B cell (primary cell): ENCODE measurements around the gene MUTYH. TPM values are rescaled to one million over a fixed set of nuclear protein-coding genes. Genes with fewer than 3 reads are reported as not detected.
"Not testable (repeated sequence)": the region's sequence is repeated elsewhere in the genome, so short reads cannot be mapped to it uniquely, and the experiment has no call there.

Source experiments
- ATAC-seq: fragments of 200-7000 bp; cut with Tn5 transposase; one replicate; pipeline ENCODE4 v1.10.0; 2021; ENCODE audit warnings: low read depth, mild to moderate bottlenecking, moderate number of reproducible peaks, moderate library complexity
- CTCF ChIA-PET: fragments of 350-600 bp; sonication (Branson Sonifier 250); formaldehyde crosslinking; loops from one replicate; lab custom pipeline; 2021; ENCODE audit warnings: antibody characterized with exemption, inconsistent platforms; lab: Charles Lee
- POLR2A ChIA-PET: fragments of 350-600 bp; sonication (Branson Sonifier 250); formaldehyde crosslinking; loops from one replicate; lab custom pipeline; 2021; ENCODE audit warnings: antibody characterized with exemption; lab: Charles Lee
- DNase-seq: peaks from one replicate; pipeline ENCODE4 v3.0.0; 2013
- H2AFZ ChIP-seq: 2 replicates; pipeline ENCODE4 v1.6.1; 2012; ENCODE audit warnings: mild to moderate bottlenecking, low read depth, low read length; ENCODE audit not compliant: insufficient read depth, poor library complexity, severe bottlenecking
- H3K27ac ChIP-seq, 2 donors: 1 replicate in 1 of 2; 2 replicates in 1 of 2; pipeline ENCODE4 v1.5.1; 2012 to 2013; ENCODE audit warnings: low read length in 2 of 2, mild to moderate bottlenecking in 2 of 2, moderate library complexity in 1 of 2
- H3K27me3 ChIP-seq, 4 experiments: fragments of 200-600 bp in 1 of 4; sonication (generic) in 1 of 4; replicated peaks in 1 of 4; 1 replicate in 2 of 4; 2 replicates in 2 of 4; pipeline versions ENCODE4 v1.6.1 to v1.7.0; 2013 to 2016; ENCODE audit warnings: low read length in 3 of 4, mild to moderate bottlenecking in 2 of 4, mixed read lengths in 1 of 4, moderate library complexity in 1 of 4; ENCODE audit not compliant: insufficient read depth in 4 of 4, control insufficient read depth in 3 of 4; ENCODE audit errors: control extremely low read depth in 1 of 4
- H3K36me3 ChIP-seq, 2 experiments: replicated peaks in 1 of 2; 1 replicate in 1 of 2; 2 replicates in 1 of 2; pipeline versions ENCODE4 v1.6.1 to v1.7.1; 2013; ENCODE audit warnings: low read length in 1 of 2; ENCODE audit not compliant: insufficient read depth in 2 of 2, control insufficient read depth in 1 of 2; ENCODE audit errors: control extremely low read depth in 1 of 2, extremely low read depth in 1 of 2
- H3K4me1 ChIP-seq, 2 donors: fragments of 200-600 bp in 1 of 2; sonication (generic) in 1 of 2; 1 replicate in 1 of 2; 2 replicates in 1 of 2; pipeline versions ENCODE4 v1.5.1 to v1.6.1; 2013 to 2017; ENCODE audit warnings: low read length in 2 of 2; ENCODE audit not compliant: control insufficient read depth in 2 of 2, insufficient read depth in 2 of 2
- H3K4me2 ChIP-seq: replicated peaks from 2 replicates; pipeline ENCODE3; 2012; ENCODE audit warnings: mild to moderate bottlenecking, low read depth, low read length; ENCODE audit not compliant: poor library complexity, severe bottlenecking
- H3K4me3 ChIP-seq, 5 experiments: fragments of 200-600 bp in 1 of 5; sonication (generic) in 1 of 5; 1 replicate in 3 of 5; 2 replicates in 2 of 5; pipeline versions ENCODE4 v1.5.1 to v1.7.0; 2011 to 2016; ENCODE audit warnings: low read length in 4 of 5, mild to moderate bottlenecking in 4 of 5, low read depth in 2 of 5, control low read depth in 1 of 5, moderate library complexity in 1 of 5; ENCODE audit not compliant: insufficient read depth in 1 of 5; ENCODE audit errors: control extremely low read depth in 1 of 5, extremely low read depth in 1 of 5
- H3K79me2 ChIP-seq: fragments of 200-600 bp; sonication (generic); one replicate; pipeline ENCODE4 v1.6.0; 2016; ENCODE audit warnings: low read length; ENCODE audit not compliant: control insufficient read depth, insufficient read depth
- H3K9ac ChIP-seq: fragments of 200-600 bp; sonication (generic); 2 replicates; pipeline ENCODE4 v1.6.1; 2017; ENCODE audit warnings: mild to moderate bottlenecking, low read length, moderate library complexity
- H3K9me3 ChIP-seq, 3 donors: one replicate each; pipeline versions ENCODE4 v1.6.1 to v1.7.1; 2013; ENCODE audit warnings: low read length in 2 of 3; ENCODE audit not compliant: control insufficient read depth in 2 of 3, insufficient read depth in 1 of 3; ENCODE audit errors: control extremely low read depth in 1 of 3
- H4K20me1 ChIP-seq: 2 replicates; pipeline ENCODE4 v1.6.0; 2012; ENCODE audit warnings: mild to moderate bottlenecking, low read length; ENCODE audit not compliant: insufficient read depth, control insufficient read depth, poor library complexity, severe bottlenecking
- H3K27ac Mint-ChIP-seq: one replicate; pipeline ENCODE4 v1.8.0; 2021; ENCODE audit warnings: mixed read lengths
- H3K27me3 Mint-ChIP-seq: one replicate; pipeline ENCODE4 v1.8.0; 2021; ENCODE audit warnings: mixed read lengths
- H3K4me1 Mint-ChIP-seq: one replicate; pipeline ENCODE4 v1.8.0; 2021; ENCODE audit warnings: mixed read lengths
- H3K4me3 Mint-ChIP-seq: one replicate; pipeline ENCODE4 v1.8.0; 2021; ENCODE audit warnings: mixed read lengths
- H3K9me3 Mint-ChIP-seq: one replicate; pipeline ENCODE4 v1.8.0; 2022; ENCODE audit warnings: mixed read lengths; ENCODE audit not compliant: insufficient read depth
- EZH2 ChIP-seq: IDR thresholded peaks from 2 replicates; pipeline ENCODE4 v1.6.1; 2012; ENCODE audit warnings: borderline replicate concordance, low read depth, mild to moderate bottlenecking, moderate library complexity, low read length; ENCODE audit not compliant: insufficient read depth, poor library complexity, severe bottlenecking
- WGBS: methylation state at CpG from one replicate; pipeline ENCODE4 v1.1.5; 2013; ENCODE audit warnings: missing lambda C conversion rate; ENCODE audit not compliant: insufficient coverage; 5-methylcytosine and 5-hydroxymethylcytosine counted together
- intact Hi-C: fragments of 100-400 bp; cut with micrococcal nuclease; formaldehyde crosslinking; loops from one replicate; pipeline ENCODE4 v1.10.0; 2022
- polyA plus RNA-seq: library from polyadenylated mRNA; depleted of rRNA; stranded (reverse); fragments of >200 nt; gene quantifications from 2 replicates; pipeline ENCODE4 v1.2.3, GENCODE V29; 2012
- total RNA-seq, 2 donors: library from RNA; stranded (reverse); fragments of 120-200 nt in 1 of 2; gene quantifications; 1 replicate in 1 of 2; 2 replicates in 1 of 2; pipeline versions ENCODE4 v1.2.3 to v1.2.4, GENCODE V29; 2013 to 2022

MUTYH gene
- total and polyA plus RNA-seq, 2 donors (not counting 1 experiment from before 2014, with no cell fraction given) = 65.0 to 68.5 TPM

DNA sequence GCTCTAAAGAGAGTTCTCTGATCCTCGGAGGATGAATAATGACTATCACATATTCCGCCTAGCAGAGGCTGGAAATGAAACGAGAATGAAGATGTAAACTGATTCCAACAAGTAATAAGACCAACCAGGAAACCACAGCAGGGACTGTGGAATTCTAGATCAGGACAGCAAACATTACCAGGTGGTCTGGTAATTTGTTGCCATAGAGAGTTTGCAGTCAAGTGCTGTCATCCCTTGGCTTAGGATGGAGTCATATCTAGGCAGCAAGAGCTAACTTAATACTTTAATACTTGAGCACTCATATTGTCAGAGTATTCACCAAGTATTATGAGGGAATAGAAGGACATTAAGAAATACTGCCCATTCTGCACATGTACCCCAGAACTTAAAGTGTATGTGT, 45.1 kb upstream of the MUTYH start:
- Histone ChIP-seq H3K4me1 (no peaks in the 10 kb centered on the region), H3K27me3 (no peaks in the 10 kb centered on the region), H3K36me3 (no peaks in the 10 kb centered on the region), H3K27ac (no peak overlapping the region), H2AFZ (no peak overlapping the region), H3K79me2 (peaks cover 17% of the 10 kb centered on the region), H3K9ac (no peak overlapping the region), H3K9me3 (no peaks in the 10 kb centered on the region), H3K4me2 (no peak overlapping the region), H3K4me3 (no peak overlapping the region), H4K20me1 (no peaks in the 10 kb centered on the region)
- 100% methylated on average over 1 of the region's 3 CpGs for WGBS
- ChIA-PET CTCF (interaction anchor here (1.2 kb wide), 1 partner anchor 25 kb away, joined by 5 read pairs; no protein-coding TSS in a partner anchor), POLR2A (interaction anchor here (1.3 kb wide), 1 partner anchor 9 kb away, joined by 5 read pairs; no protein-coding TSS in a partner anchor)
- ATAC-seq (no peak), DNase-seq (no peak)
- Mint-ChIP-seq H3K4me3 (no peak overlapping the region), H3K27ac (no peak overlapping the region), H3K4me1 (peaks cover 4% of the 10 kb centered on the region), H3K27me3 (no peaks in the 10 kb centered on the region), H3K9me3 (no peaks in the 10 kb centered on the region)
- no peak for TF ChIP-seq EZH2
- intact Hi-C loops = no loop called here

DNA sequence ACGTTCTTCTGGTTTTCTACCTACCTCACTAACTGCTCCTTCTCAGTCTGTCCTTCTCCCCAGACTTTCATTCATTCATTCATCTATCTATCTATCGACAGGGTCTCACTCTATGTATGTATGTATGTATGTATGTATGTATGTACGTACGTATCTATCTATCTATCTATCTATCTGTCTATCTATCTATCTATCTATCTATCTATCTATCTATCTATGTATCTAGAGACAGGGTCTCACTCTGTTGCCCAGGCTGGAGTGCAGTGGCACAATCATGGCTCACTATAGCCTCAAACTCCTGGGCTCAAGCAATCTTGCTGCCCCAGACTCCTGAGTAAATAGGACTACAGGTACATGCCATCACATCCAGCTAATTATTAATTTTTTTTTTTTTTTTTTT, 44.0 kb upstream of the MUTYH start:
- DNase-seq, H2AFZ ChIP-seq, H3K9me3 ChIP-seq, H3K4me3 Mint-ChIP-seq, H3K4me1 Mint-ChIP-seq, H3K36me3 ChIP-seq, intact Hi-C loops, H3K27me3 ChIP-seq, H3K9ac ChIP-seq, H3K4me1 ChIP-seq, H3K4me3 ChIP-seq, H4K20me1 ChIP-seq, H3K79me2 ChIP-seq, ATAC-seq, H3K27me3 Mint-ChIP-seq, H3K9me3 Mint-ChIP-seq, H3K27ac ChIP-seq, H3K27ac Mint-ChIP-seq, H3K4me2 ChIP-seq: not testable (repeated sequence)
- WGBS = 100% methylated on average over 1 of the region's 4 CpGs
- CTCF ChIA-PET = interaction anchor here (0.6 to 1.2 kb wide), 2 partner anchors 16 to 24 kb away, joined by 3 to 5 read pairs; no protein-coding TSS in a partner anchor
- POLR2A ChIA-PET = interaction anchor here (0.6 to 1.3 kb wide), 2 partner anchors 10 to 26 kb away, joined by 4 to 5 read pairs; no protein-coding TSS in a partner anchor
